Subcutaneous abdominal adipose tissue (tissue), 5 donors: ENCODE measurements around the gene PUS1.
A peak's percentile ranks its signal among the peaks of the same experiment; 100 is the strongest.

Source experiments
- H3K27ac ChIP-seq: one replicate; pipeline ENCODE4 v1.7.0; 2013; ENCODE audit warnings: low read depth, mild to moderate bottlenecking, inconsistent platforms, low read length, moderate library complexity
- H3K27me3 ChIP-seq, 5 donors: one replicate each; pipeline ENCODE4 v1.7.0; 2013; ENCODE audit warnings: low read length in 5 of 5, inconsistent platforms in 1 of 5; ENCODE audit not compliant: control insufficient read depth in 5 of 5, insufficient read depth in 4 of 5
- H3K36me3 ChIP-seq, 5 donors: one replicate each; pipeline ENCODE4 v1.7.0; 2013; ENCODE audit warnings: low read length in 5 of 5; ENCODE audit not compliant: control insufficient read depth in 5 of 5, insufficient read depth in 5 of 5
- H3K4me1 ChIP-seq, 5 donors: one replicate each; pipeline ENCODE4 v1.7.0; 2013; ENCODE audit warnings: low read length in 5 of 5, mild to moderate bottlenecking in 3 of 5, moderate library complexity in 1 of 5; ENCODE audit not compliant: control insufficient read depth in 5 of 5, insufficient read depth in 5 of 5
- H3K4me3 ChIP-seq, 5 donors: one replicate each; pipeline ENCODE4 v1.7.0; 2013; ENCODE audit warnings: low read length in 5 of 5, low read depth in 1 of 5
- H3K9ac ChIP-seq, 5 donors: one replicate each; pipeline ENCODE4 v1.7.0; 2013; ENCODE audit warnings: low read length in 5 of 5, mild to moderate bottlenecking in 4 of 5, moderate library complexity in 3 of 5
- H3K9me3 ChIP-seq, 5 donors: one replicate each; pipeline ENCODE4 v1.7.0; 2013; ENCODE audit warnings: low read length in 5 of 5; ENCODE audit not compliant: control insufficient read depth in 5 of 5
- donor health status: healthy.
- donor health status: healthy.
- donor health status: healthy.
- donor health status: healthy.
- donor health status: healthy.

The PUS1 gene

GRCh38 chr12:131894981-131895639 lies 34.0 kb upstream of the PUS1 start:
- Histone ChIP-seq H3K27me3 (no peaks in the 10 kb centered on the region), H3K9me3 (no peaks in the 10 kb centered on the region), H3K4me3 (peak overlapping the region; percentile 22 to 73 (median 70)), H3K36me3 (peaks cover 0 to 15% (median 2%) of the 10 kb centered on the region in 5 donors), H3K4me1 (peaks cover 0 to 32% (median 21%) of the 10 kb centered on the region in 5 donors), H3K27ac (peak overlapping the region; percentile 95), H3K9ac (peak overlapping the region in 4 of 5 donors; percentile 81 to 86 (median 82))

DNA sequence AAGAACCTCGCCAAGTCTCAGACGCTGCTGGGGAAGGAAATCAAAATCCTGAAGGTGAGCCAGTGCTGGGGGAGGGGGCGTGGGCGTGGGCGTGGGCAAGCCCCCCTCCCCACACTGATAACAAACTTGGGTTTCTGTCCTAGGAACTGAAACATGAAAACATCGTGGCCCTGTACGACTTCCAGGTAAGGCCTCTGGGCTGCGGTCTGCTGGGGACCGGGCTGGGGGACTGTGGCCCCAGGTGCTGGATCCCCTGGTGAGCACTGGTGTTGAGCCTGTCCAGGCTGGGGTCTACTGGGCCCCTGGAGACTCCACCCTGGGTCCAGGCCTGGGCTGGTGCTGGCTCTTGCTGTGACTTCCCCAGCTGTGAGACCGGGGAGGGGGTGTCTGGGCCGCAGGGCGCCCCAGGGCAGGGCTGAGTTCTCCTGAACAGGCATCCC lies 33.4 kb upstream of the PUS1 start:
- Histone ChIP-seq H3K9me3 (no peaks in the 10 kb centered on the region), H3K9ac (peak overlapping the region; percentile 48 to 86 (median 82)), H3K36me3 (peaks cover 0 to 19% (median 2%) of the 10 kb centered on the region in 5 donors), H3K27me3 (no peaks in the 10 kb centered on the region), H3K4me1 (peaks cover 0 to 32% (median 24%) of the 10 kb centered on the region in 5 donors), H3K4me3 (peak overlapping the region; percentile 22 to 73 (median 70)), H3K27ac (peak overlapping the region; percentile 95)

DNA sequence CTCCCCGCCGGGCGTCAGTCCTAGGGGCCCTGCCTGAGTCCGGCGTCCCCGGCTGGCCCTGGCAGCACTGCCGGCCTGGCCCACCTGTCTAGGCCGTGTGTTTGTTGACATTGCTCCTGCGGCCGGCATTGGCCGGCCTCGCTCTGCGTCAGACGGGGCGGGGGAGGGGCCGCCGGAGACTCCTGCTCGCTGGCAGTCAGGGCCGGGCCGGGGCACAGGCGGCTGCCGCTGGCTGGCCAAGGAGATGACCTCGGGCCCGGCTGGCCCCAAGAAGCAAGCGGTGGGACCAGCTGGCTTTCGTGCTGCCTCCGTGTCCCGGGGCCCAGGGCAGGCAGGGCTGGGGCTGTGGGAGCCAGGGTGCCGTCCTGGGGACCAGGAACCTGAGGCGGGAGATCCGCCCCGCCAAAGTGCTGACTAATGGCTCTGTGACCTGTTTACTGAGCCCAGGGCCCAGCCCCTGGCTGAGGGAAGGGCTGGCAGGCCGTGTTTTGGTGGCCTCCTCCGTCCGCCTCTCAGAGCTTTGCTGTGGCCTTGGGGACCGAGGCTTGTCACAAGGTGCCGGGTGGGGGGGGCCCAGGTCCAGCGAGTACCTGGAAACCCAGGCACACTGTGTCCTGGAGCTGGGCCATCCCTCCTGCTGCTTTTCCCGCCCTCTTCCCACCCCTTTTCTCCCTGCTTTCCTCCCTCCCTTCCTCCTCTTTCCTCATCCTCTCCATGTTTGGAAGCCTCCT lies 32.8 kb upstream of the PUS1 start:
- peak overlapping the region; percentile 95 for H3K27ac ChIP-seq
- peaks cover 0 to 34% (median 26%) of the 10 kb centered on the region in 5 donors for H3K4me1 ChIP-seq
- peaks cover 0 to 20% (median 2%) of the 10 kb centered on the region in 5 donors for H3K36me3 ChIP-seq
- peak overlapping the region; percentile 51 to 73 (median 70) for H3K4me3 ChIP-seq
- H3K9me3 ChIP-seq = no peaks in the 10 kb centered on the region
- H3K27me3 ChIP-seq = no peaks in the 10 kb centered on the region
- H3K9ac ChIP-seq = peak overlapping the region; percentile 48 to 86 (median 82)

- Histone ChIP-seq H3K27me3 (no peaks in the 10 kb centered on the region), H3K27ac (peak overlapping the region; percentile 95), H3K36me3 (peaks cover 0 to 20% (median 2%) of the 10 kb centered on the region in 5 donors), H3K4me3 (peak overlapping the region; percentile 51 to 73 (median 70)), H3K9me3 (no peaks in the 10 kb centered on the region), H3K9ac (peak overlapping the region in 2 of 5 donors; percentile 81 to 83), H3K4me1 (peaks cover 3 to 39% (median 32%) of the 10 kb centered on the region in 5 donors)
These were observed 32.2 kb upstream of the PUS1 start for GRCh38 chr12:131896811-131897270.

DNA sequence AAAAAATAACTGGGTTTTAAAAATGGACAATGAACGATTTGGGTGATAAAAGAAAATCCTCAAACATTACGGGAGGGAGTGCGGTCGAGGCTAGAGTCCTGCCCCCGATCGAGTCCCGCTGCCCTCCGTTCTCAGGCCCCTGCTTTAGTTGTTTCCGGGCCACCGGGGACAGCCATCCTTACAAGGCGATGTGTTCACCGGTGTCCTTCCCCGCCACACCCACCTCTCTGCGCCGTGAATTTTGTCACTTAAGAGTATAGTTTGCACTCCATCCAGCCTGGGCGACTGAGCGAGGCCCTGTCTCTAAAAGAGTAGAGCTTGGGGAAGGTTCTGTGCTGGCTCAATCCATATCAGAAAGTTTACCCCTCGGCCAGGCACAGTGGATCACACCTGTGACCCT lies 31.8 kb upstream of the PUS1 start:
- H3K9ac ChIP-seq = no peak overlapping the region
- H3K36me3 ChIP-seq = peaks cover 0 to 20% (median 2%) of the 10 kb centered on the region in 5 donors
- no peaks in the 10 kb centered on the region for H3K9me3 ChIP-seq
- H3K4me1 ChIP-seq = peaks cover 3 to 43% (median 36%) of the 10 kb centered on the region in 5 donors
- no peak overlapping the region for H3K4me3 ChIP-seq
- no peaks in the 10 kb centered on the region for H3K27me3 ChIP-seq
- H3K27ac ChIP-seq = peak overlapping the region; percentile 95

DNA sequence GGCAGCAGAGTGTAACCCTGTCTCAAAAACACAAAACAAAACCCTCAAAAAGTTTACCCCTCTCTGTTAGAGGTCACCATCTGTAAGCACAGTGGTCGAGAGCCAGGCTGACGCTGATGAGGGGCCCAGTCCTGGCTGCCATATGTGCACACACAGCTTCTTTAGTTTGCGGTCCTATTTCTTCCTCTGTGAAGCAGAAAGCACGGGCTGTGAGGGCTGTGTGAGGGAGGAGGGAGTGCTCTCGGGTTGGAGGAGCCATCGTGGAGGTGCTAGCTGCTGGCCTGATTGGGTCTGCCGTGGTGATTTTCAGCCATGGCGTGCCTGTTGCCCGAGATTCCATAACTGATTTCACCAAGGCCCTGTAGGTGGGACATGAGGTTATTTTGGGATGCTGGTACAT lies 31.2 kb upstream of the PUS1 start:
- Histone ChIP-seq H3K4me1 (peaks cover 3 to 48% (median 42%) of the 10 kb centered on the region in 5 donors), H3K9ac (peak overlapping the region in 1 of 5 donors; percentile 27), H3K27ac (no peak overlapping the region), H3K9me3 (no peaks in the 10 kb centered on the region), H3K4me3 (no peak overlapping the region), H3K36me3 (peaks cover 0 to 20% (median 2%) of the 10 kb centered on the region in 5 donors), H3K27me3 (no peaks in the 10 kb centered on the region)

- H3K4me1 ChIP-seq = peaks cover 3 to 52% (median 42%) of the 10 kb centered on the region in 5 donors
- no peaks in the 10 kb centered on the region for H3K9me3 ChIP-seq
- H3K27me3 ChIP-seq = no peaks in the 10 kb centered on the region
- H3K27ac ChIP-seq = no peak overlapping the region
- peaks cover 0 to 20% (median 2%) of the 10 kb centered on the region in 5 donors for H3K36me3 ChIP-seq
- no peak overlapping the region for H3K4me3 ChIP-seq
- peak overlapping the region in 1 of 5 donors; percentile 7 for H3K9ac ChIP-seq
These were observed 28.7 kb upstream of the PUS1 start for GRCh38 chr12:131900397-131900796.

DNA sequence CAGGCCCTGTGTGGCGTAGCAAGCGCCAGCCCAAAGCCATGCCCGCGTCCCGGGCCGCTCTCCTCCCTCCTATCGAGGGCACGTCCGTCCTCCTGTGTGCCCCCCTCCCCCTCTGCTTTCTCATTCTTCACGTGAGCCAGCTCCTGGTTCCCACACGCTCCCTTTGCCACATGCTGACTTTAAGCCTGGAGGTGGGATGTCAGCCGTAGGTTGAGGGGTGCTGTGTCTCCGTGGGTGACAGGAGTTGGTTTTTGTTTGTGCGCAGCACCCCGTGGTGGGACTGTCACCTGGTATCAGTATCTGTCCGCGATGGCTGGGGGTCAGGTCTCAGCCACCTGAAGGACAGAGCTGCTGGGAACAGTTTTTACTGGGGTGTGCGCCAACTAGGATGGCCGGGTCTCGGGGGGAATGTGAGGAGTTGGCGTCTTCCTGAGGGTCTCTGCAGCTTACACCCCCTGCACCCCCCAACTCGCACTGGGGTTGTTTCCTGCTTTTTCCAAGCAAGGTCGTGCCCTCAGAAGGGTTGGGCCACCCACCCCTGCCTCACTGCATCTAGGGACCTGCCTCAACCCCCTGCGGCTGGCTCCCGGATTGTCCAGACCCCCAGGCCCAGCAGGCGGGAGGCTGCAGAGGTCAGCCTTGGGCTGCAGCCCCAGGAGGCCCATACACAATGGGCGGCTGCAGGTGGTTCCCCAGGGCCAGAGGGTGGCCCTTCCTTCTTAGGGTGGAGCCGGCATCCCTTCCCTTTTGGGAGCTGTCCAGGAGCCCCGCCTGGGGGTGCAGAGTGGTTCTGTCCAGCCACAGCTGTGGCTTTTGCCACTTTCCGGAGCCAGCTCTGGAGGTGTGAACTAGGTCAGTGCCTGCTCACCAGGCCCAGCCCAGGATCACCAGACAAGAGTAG lies 27.4 kb upstream of the PUS1 start:
- peaks cover 0 to 23% (median 6%) of the 10 kb centered on the region in 5 donors for H3K36me3 ChIP-seq
- H3K27me3 ChIP-seq = no peaks in the 10 kb centered on the region
- peak overlapping the region in 1 of 5 donors; percentile 30 for H3K9ac ChIP-seq
- peak overlapping the region in 2 of 5 donors; percentile 28 to 36 for H3K4me3 ChIP-seq
- no peak overlapping the region for H3K27ac ChIP-seq
- H3K4me1 ChIP-seq = peaks cover 3 to 41% (median 29%) of the 10 kb centered on the region in 5 donors
- H3K9me3 ChIP-seq = no peaks in the 10 kb centered on the region
